Measurements from ENCODE around the gene UBE2J2. TPM values are rescaled to one million over a fixed set of nuclear protein-coding genes. Genes with fewer than 3 reads are reported as not detected.

Gene UBE2J2
- total RNA-seq, result 10 to 100 TPM; 37.0 to 39.8 (median 37.4) TPM

GRCh38 chr1:1273512-1274298 lies at the start of gene UBE2J2:
Gene UBE2J2, minus strand, starts transcription at chr1:1273854. Its CDS starts 5,862 bp downstream, at chr1:1267992.
- no peaks in the 10 kb centered on the region for H3K9me3 ChIP-seq
- H3K36me3 ChIP-seq, result no peaks in the 10 kb centered on the region
- peak; percentile 91 to 94 for DNase-seq (ENCODE audit: low spot score in 2 of 2)
- no peaks in the 10 kb centered on the region for H3K27me3 ChIP-seq
- intact Hi-C loops (cut with DNase I; ENCODE audit: low total_unique reads), result no loop called here
- H3K4me3 ChIP-seq, result peak within 1 kb of the TSS; percentile 71 to 88 (median 75)
- peak within 1 kb of the TSS; percentile 81 to 84 for H3K27ac ChIP-seq
- no peak for TF ChIP-seq CTCF (IDR thresholded peaks at IDR 0.05)
- peak; percentile 48 to 81 (median 69) for TF ChIP-seq POLR2AphosphoS5 (IDR thresholded peaks at IDR 0.05)
- H3K4me1 ChIP-seq, result peaks cover 13 to 22% of the 10 kb centered on the region in 2 donors

GRCh38 chr1:1322952-1323351 lies 49.3 kb upstream of the UBE2J2 start:
- H3K4me1 ChIP-seq, result peaks cover 10 to 23% of the 10 kb centered on the region in 2 donors
- H3K27ac ChIP-seq, result no peak overlapping the region
- DNase-seq (ENCODE audit: low spot score in 2 of 2), result no peak
- H3K4me3 ChIP-seq, result peak overlapping the region in 1 of 3 donors; percentile 100
- H3K9me3 ChIP-seq, result no peaks in the 10 kb centered on the region
- H3K36me3 ChIP-seq, result no peaks in the 10 kb centered on the region
- TF ChIP-seq POLR2AphosphoS5 (IDR thresholded peaks at IDR 0.05), result no peak
- H3K27me3 ChIP-seq, result no peaks in the 10 kb centered on the region
- intact Hi-C loops (cut with DNase I; ENCODE audit: low total_unique reads), result no loop called here

GRCh38 chr1:1322418-1322817 lies 48.8 kb upstream of the UBE2J2 start:
- Histone ChIP-seq H3K27me3 (no peaks in the 10 kb centered on the region), H3K4me3 (peak overlapping the region in 1 of 3 donors; percentile 100), H3K36me3 (no peaks in the 10 kb centered on the region), H3K4me1 (peaks cover 10 to 26% of the 10 kb centered on the region in 2 donors), H3K9me3 (no peaks in the 10 kb centered on the region), H3K27ac (no peak overlapping the region)
- intact Hi-C loops (cut with DNase I; ENCODE audit: low total_unique reads), result no loop called here
- DNase-seq (ENCODE audit: low spot score in 2 of 2), result no peak
- TF ChIP-seq POLR2A (IDR thresholded peaks at IDR 0.05) (no peak), POLR2AphosphoS5 (IDR thresholded peaks at IDR 0.05) (no peak), CTCF (IDR thresholded peaks at IDR 0.05) (no peak)

GRCh38 chr1:1321477-1321876 lies 47.8 kb upstream of the UBE2J2 start:
- no peak for DNase-seq (ENCODE audit: low spot score in 2 of 2)
- no peaks in the 10 kb centered on the region for H3K9me3 ChIP-seq
- no peaks in the 10 kb centered on the region for H3K36me3 ChIP-seq
- H3K27me3 ChIP-seq, result no peaks in the 10 kb centered on the region
- H3K4me1 ChIP-seq, result peaks cover 10 to 26% of the 10 kb centered on the region in 2 donors
- intact Hi-C loops (cut with DNase I; ENCODE audit: low total_unique reads), result no loop called here
- TF ChIP-seq POLR2A (IDR thresholded peaks at IDR 0.05), result no peak
- no peak for TF ChIP-seq CTCF (IDR thresholded peaks at IDR 0.05)
- TF ChIP-seq POLR2AphosphoS5 (IDR thresholded peaks at IDR 0.05), result no peak
- no peak overlapping the region for H3K27ac ChIP-seq
- H3K4me3 ChIP-seq, result no peak overlapping the region

GRCh38 chr1:1320666-1321448 lies 47.2 kb upstream of the UBE2J2 start:
- no peak for TF ChIP-seq POLR2AphosphoS5 (IDR thresholded peaks at IDR 0.05)
- no peak for TF ChIP-seq CTCF (IDR thresholded peaks at IDR 0.05)
- no peak for TF ChIP-seq POLR2A (IDR thresholded peaks at IDR 0.05)
- intact Hi-C loops (cut with DNase I; ENCODE audit: low total_unique reads), result no loop called here
- no peak for DNase-seq (ENCODE audit: low spot score in 2 of 2)
- Histone ChIP-seq H3K9me3 (no peaks in the 10 kb centered on the region), H3K36me3 (no peaks in the 10 kb centered on the region), H3K4me3 (no peak overlapping the region), H3K27ac (no peak overlapping the region), H3K27me3 (no peaks in the 10 kb centered on the region), H3K4me1 (peaks cover 8 to 24% of the 10 kb centered on the region in 2 donors)
